ENCODE data around the gene CARD8. TPM values are rescaled to one million over a fixed set of nuclear protein-coding genes. Genes with fewer than 3 reads are reported as not detected.

Gene CARD8
- total and polyA plus RNA-seq, 2 of the 8 experiments (the other 6 are each of a cell fraction or from before 2014, with no cell fraction given): 8.9 to 24.4 TPM

- TF ChIP-seq SAP30 (IDR thresholded peaks at IDR 0.05; ENCODE audit: insufficient read depth, insufficient replicate concordance, low read length) (peak; percentile 50), KDM4A (IDR thresholded peaks at IDR 0.05; ENCODE audit: low read depth, low read length, severe bottlenecking) (no peak), MAX (IDR thresholded peaks at IDR 0.05) (0 out of 2 replicates have a peak, but pooled peaks have one; percentile 5), POU5F1 (IDR thresholded peaks at IDR 0.05; ENCODE audit: low read depth, low read length) (no peak)
Observed at GRCh38 chr19:48170817-48171347, 84.8 kb downstream of the CARD8 start (continued).

Measured in H1 (cell line).